ENCODE data around the gene SGCD.

Gene SGCD

DNA sequence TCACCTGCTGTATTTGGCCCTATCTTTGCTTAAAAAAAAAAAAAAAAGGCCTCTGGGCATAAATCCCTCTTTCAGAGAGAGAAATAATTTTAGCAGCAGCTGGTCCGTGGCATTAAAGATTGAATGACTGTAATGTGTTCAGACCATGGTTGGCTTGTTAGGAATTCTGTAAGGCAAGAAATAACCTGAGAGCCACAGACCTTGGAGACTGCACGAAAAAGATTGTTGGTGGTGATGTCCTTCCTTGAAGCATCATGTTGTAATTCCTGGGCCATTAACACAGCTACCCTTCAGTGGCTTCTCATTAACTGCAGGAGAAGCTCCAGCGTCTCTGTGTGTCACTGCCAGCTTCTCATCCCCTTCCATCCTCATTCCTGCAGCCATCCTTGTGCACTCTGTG lies 79.0 kb downstream of the SGCD start:
- no peak for DNase-seq

DNA sequence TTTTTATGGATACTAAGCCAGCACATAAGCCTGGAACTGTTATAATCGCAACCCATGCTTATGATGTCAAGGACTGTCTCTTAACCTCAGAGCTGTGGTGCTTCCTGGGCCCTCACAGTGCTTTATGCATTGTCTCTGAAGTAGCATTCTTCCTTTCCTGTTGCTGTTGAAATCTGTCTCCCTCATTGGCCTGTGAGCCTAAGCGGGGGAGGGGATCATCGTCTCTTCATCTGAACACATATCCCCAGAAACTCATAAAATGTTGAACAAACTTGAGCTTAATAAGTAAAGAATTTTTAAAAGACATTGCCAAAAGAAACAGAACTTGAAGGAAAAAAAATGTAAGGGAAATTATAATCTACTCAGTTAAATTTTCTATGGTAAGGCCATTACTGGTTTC lies 80.3 kb downstream of the SGCD start:
- no peak for DNase-seq

- DNase-seq, result no peak
Measured at GRCh38 chr5:156409834-156410233, 82.9 kb downstream of the SGCD start.

GRCh38 chr5:156411185-156411613 lies 84.2 kb downstream of the SGCD start:
- DNase-seq, result no peak

DNA sequence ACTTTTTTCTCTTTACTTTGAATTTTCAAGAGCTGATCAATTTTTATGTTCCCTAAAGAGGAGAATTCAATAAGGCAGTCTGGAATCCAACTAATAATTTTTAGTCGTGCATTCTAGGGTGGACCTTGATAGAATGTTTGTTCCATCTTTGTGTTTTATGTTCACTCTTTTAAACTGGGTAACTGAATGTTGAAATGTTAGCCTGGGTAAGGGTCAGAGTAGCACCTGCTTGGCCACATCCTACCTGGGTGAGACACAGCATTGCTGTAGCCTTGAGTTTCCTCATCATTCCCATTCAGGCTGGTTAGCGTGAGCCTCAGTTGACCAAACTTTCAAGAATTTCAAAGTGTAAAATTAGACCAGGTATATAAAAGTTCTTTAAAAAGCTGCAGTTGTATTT lies 85.0 kb downstream of the SGCD start:
- no peak for DNase-seq

GRCh38 chr5:156414391-156414790 lies 87.4 kb downstream of the SGCD start:
- DNase-seq, result no peak

DNA sequence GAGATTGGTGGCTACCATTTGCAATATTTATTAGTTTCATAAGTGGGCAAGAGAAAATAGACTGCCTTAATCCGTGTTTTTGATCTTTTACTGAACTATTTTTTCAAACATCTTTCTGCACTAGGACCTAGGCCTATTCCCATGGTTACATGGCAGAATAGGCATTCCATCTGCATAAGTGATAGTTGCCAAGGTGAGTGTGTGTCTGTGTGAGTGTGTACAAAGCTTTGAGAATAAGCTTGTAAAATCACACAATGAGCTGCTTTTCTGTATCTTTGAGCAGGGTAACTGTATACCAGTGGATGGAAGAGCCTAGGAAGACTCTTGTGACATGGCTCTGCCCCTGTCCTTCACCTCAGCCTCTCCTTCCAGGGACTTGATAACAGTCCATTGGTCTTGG lies 92.7 kb downstream of the SGCD start:
- no peak for DNase-seq

GRCh38 chr5:156420665-156421064 lies 93.7 kb downstream of the SGCD start:
- DNase-seq, result no peak

- no peak for DNase-seq
Measured at GRCh38 chr5:156421798-156422197, 94.8 kb downstream of the SGCD start.

GRCh38 chr5:156423597-156423996 lies 96.6 kb downstream of the SGCD start:
- DNase-seq, result no peak

GRCh38 chr5:156427315-156427714 lies 100.4 kb downstream of the SGCD start:
- no peak for DNase-seq

DNA sequence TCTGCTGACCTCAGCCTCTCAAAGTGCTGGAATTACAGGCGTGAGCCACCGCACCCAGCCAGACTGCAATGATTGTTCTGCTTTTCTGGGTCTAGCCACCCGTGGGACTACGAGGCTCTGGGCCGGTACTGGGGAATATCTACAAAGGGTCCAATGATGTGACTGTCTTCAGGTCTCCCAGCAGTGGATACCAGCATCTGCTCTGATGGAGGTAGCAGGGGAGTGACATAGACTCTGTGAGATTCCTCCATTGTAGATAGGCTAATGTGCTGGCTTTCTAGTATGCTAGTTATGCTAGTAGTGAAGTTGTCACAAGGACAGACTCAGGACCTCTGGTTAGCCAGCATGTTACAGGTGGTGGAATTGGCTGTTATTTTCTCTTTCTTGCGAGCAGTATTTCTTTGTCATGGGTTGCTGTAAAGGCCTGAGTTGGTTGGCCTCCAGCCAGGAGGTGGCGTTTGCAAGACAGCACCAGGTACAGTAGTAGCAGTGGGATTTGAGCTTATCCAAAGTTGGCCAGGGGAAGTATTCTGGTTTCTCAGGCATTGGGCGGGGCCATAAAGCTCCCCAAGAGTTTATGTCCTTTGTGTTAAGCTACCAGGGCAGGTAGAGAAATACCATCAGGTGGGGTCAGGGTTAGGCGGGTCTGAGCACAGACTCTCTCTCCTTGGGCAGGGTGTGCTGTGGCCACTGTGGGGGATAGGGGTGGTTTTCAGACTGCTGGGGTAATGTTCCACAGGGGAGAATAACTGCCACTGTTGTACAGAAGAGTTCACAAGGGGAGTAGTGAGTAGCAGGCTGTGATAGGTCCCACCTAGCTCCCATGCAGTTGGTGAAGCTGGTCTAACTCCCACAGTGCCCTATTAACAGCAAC lies 105.2 kb downstream of the SGCD start:
- no peak for DNase-seq

GRCh38 chr5:156432830-156433105 lies 105.8 kb downstream of the SGCD start:
- DNase-seq, result no peak

DNA sequence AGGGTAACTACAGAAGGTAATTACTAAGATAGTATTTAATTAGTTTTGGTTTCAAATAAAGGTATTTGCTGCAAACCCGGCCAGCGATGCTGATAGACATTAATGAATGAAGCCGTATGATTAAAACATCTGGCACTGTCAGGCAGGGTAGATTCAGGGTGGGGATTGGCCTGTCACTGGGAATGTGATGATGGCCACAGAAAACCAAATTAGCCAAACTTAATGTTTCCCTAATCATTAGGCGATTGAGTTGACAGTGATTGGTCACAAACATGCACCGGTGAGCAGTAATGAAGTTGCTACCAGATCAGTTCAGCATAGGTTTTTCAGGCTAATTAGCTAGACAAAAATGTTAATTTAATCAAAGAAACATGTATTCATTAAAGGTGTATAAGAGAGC lies 107.5 kb downstream of the SGCD start:
- no peak for DNase-seq

DNA sequence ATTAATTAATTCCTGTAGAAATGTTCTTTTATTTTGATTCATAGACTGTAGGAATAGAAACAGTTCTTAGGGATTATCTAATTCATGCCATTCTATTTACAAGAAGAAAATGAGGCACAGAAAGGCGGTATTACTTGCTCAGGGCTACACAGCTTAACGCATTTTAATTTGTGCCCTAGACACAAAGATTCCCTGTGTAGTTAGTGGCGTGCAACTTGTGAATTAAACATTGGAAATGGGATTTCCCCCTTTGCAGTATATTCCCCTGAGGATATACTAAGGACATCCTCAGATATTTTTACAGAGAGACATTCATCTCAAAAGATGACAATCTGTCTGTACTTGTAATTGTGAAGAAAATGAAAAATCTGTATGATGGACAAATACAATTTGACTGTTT lies 108.1 kb downstream of the SGCD start:
- DNase-seq, result no peak

DNA sequence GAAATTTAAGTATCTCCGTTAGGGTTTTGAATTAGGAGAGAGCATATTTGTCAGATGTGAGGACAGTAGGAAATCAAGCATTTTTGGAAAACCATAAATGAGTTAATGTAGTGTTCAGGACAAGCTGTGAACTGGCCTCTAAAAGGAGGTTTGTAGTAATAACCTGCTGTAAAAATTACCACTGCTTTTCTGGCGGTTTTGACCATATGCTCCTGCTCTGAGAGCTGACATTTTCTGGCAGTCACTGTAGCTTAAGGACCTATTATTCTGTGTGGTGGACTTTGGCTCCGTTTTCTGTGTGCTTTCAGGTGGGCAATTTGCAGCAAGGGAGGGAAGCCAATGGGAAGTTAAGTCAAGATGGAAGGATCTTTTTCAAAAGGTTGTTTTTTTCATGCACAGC lies 111.1 kb downstream of the SGCD start:
- no peak for DNase-seq

GRCh38 chr5:156444753-156445291 lies 117.9 kb downstream of the SGCD start:
- no peak for DNase-seq

- no peak for DNase-seq
Measured at GRCh38 chr5:156446526-156446925, 119.6 kb downstream of the SGCD start.

DNA sequence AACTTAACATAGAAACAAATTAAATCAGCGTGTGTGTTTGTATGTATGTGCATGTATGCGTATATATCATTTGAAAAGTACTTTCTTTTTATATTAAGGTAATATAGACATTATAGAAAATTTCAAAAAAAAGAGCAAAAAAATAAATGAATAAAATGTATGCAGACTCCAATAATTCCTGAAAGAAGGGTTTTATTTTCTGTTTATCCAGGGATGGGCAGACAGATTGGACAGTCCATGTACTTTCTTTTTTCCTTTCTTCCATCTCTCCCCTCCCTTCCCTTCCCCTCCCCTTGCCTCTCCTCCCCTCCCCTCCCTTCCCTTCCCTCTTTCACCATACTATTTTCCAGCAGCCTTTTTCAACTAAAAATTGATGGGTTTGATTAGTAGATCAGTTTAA lies 123.8 kb downstream of the SGCD start:
- DNase-seq, result no peak

- no peak for DNase-seq
Measured at GRCh38 chr5:156451505-156451904, 124.5 kb downstream of the SGCD start.

DNA sequence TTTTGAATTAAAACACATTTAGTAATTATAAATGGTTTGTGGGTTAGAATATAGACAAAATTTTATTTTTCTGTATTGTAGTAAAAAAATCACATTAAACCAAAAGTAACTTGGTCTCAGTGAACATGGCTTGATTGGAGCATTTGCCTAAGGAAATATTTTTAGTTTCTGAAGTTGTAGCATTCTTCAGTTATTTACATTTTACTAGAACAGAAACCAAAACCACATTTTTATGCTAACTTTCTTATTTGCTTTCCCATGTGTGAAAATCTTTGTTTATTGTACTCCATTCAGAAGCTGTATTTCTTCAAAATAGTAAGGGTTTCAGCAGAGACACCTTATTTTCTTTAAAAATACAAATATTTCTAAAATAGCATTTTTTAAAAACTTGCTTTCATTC lies 129.9 kb downstream of the SGCD start:
- DNase-seq, result no peak

- no peak for DNase-seq
Measured at GRCh38 chr5:156459812-156460385, 132.9 kb downstream of the SGCD start.

GRCh38 chr5:156460471-156460870 lies 133.5 kb downstream of the SGCD start:
- no peak for DNase-seq

GRCh38 chr5:156466871-156467270 lies 139.9 kb downstream of the SGCD start:
- no peak for DNase-seq

GRCh38 chr5:156469636-156470035 lies 142.7 kb downstream of the SGCD start:
- no peak for DNase-seq

Measured in activated CD4-positive, alpha-beta T cell treated with anti-CD3 and anti-CD28 coated beads, Interleukin-10, Interleukin-2, amounts not matched to agents 100 ng/mL and 50 ng/mL, durations not matched to agents 16 hours and 8 hours (primary cell).